ENCODE measurements around the gene DES. TPM values are rescaled to one million over a fixed set of nuclear protein-coding genes. Genes with fewer than 3 reads are reported as not detected.

DES gene
- total RNA-seq, 1 experiment from 2014 or later = 1.6 TPM

GRCh38 chr2:219443697-219444023, 25.5 kb downstream of the DES start (continued):
- TF ChIP-seq, protein P1, sequence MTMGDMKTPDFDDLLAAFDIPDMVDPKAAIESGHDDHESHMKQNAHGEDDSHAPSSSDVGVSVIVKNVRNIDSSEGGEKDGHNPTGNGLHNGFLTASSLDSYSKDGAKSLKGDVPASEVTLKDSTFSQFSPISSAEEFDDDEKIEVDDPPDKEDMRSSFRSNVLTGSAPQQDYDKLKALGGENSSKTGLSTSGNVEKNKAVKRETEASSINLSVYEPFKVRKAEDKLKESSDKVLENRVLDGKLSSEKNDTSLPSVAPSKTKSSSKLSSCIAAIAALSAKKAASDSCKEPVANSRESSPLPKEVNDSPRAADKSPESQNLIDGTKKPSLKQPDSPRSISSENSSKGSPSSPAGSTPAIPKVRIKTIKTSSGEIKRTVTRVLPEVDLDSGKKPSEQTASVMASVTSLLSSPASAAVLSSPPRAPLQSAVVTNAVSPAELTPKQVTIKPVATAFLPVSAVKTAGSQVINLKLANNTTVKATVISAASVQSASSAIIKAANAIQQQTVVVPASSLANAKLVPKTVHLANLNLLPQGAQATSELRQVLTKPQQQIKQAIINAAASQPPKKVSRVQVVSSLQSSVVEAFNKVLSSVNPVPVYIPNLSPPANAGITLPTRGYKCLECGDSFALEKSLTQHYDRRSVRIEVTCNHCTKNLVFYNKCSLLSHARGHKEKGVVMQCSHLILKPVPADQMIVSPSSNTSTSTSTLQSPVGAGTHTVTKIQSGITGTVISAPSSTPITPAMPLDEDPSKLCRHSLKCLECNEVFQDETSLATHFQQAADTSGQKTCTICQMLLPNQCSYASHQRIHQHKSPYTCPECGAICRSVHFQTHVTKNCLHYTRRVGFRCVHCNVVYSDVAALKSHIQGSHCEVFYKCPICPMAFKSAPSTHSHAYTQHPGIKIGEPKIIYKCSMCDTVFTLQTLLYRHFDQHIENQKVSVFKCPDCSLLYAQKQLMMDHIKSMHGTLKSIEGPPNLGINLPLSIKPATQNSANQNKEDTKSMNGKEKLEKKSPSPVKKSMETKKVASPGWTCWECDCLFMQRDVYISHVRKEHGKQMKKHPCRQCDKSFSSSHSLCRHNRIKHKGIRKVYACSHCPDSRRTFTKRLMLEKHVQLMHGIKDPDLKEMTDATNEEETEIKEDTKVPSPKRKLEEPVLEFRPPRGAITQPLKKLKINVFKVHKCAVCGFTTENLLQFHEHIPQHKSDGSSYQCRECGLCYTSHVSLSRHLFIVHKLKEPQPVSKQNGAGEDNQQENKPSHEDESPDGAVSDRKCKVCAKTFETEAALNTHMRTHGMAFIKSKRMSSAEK (CRISPR knock-in tag; IDR thresholded peaks at IDR 0.05; ENCODE audit: borderline replicate concordance) = no peak
- no peak for TF ChIP-seq CREB1 (CRISPR knock-in tag; IDR thresholded peaks at IDR 0.05)

- ChIA-PET POLR2A (no interaction called here), CTCF (interaction anchor here (1.0 to 11.1 kb wide), 2 partner anchors 14 to 85 kb away, joined by 6 to 121 read pairs; no protein-coding TSS in a partner anchor)
- ATAC-seq (no peak), DNase-seq (ENCODE audit: low spot score) (peak; percentile 10)
- peaks cover 29% of the 10 kb centered on the region for H3K27me3 Mint-ChIP-seq (ENCODE audit: low read depth)
- no peak overlapping the region for H3K4me3 Mint-ChIP-seq
- H3K27ac Mint-ChIP-seq = no peak overlapping the region
- H3K9me3 Mint-ChIP-seq = no peaks in the 10 kb centered on the region
- peaks cover 27% of the 10 kb centered on the region for H3K4me1 Mint-ChIP-seq
- no peaks in the 10 kb centered on the region for H3K36me3 Mint-ChIP-seq
- TF ChIP-seq RELA (CRISPR knock-in tag; IDR thresholded peaks at IDR 0.05; ENCODE audit: borderline replicate concordance) (no peak), FOXK1 (CRISPR knock-in tag; IDR thresholded peaks at IDR 0.05) (no peak), ZNF317 (CRISPR knock-in tag; IDR thresholded peaks at IDR 0.05; ENCODE audit: borderline replicate concordance, low read depth) (no peak), SOX15 (CRISPR knock-in tag; IDR thresholded peaks at IDR 0.05) (no peak), ZNF263 (CRISPR knock-in tag; IDR thresholded peaks at IDR 0.05; ENCODE audit: low read depth) (no peak), ZNF138 (CRISPR knock-in tag; conservative IDR thresholded peaks at IDR 0.05) (no peak), OVOL2 (CRISPR knock-in tag; IDR thresholded peaks at IDR 0.05; ENCODE audit: borderline replicate concordance) (no peak), TP53 (CRISPR knock-in tag; IDR thresholded peaks at IDR 0.05) (no peak), USF2 (CRISPR knock-in tag; IDR thresholded peaks at IDR 0.05) (no peak), ZNF281 (CRISPR knock-in tag; IDR thresholded peaks at IDR 0.05) (no peak), NFYB (CRISPR knock-in tag; conservative IDR thresholded peaks at IDR 0.05; ENCODE audit: low read depth) (no peak), ATF2 (CRISPR knock-in tag; IDR thresholded peaks at IDR 0.05; ENCODE audit: borderline replicate concordance, low read depth) (no peak), ZSCAN18 (CRISPR knock-in tag; IDR thresholded peaks at IDR 0.05) (no peak), SMAD4 (CRISPR knock-in tag; IDR thresholded peaks at IDR 0.05) (no peak), FOXJ3 (CRISPR knock-in tag; IDR thresholded peaks at IDR 0.05; ENCODE audit: borderline replicate concordance) (no peak), ZMAT4 (CRISPR knock-in tag; IDR thresholded peaks at IDR 0.05) (no peak)
- TF ChIP-seq, protein P2, sequence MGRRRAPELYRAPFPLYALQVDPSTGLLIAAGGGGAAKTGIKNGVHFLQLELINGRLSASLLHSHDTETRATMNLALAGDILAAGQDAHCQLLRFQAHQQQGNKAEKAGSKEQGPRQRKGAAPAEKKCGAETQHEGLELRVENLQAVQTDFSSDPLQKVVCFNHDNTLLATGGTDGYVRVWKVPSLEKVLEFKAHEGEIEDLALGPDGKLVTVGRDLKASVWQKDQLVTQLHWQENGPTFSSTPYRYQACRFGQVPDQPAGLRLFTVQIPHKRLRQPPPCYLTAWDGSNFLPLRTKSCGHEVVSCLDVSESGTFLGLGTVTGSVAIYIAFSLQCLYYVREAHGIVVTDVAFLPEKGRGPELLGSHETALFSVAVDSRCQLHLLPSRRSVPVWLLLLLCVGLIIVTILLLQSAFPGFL (CRISPR knock-in tag; IDR thresholded peaks at IDR 0.05; ENCODE audit: borderline replicate concordance) = no peak
- TF ChIP-seq, protein P3, sequence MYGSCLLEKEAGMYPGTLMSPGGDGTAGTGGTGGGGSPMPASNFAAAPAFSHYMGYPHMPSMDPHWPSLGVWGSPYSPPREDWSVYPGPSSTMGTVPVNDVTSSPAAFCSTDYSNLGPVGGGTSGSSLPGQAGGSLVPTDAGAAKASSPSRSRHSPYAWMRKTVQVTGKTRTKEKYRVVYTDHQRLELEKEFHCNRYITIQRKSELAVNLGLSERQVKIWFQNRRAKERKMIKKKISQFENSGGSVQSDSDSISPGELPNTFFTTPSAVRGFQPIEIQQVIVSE (CRISPR knock-in tag; IDR thresholded peaks at IDR 0.05; ENCODE audit: borderline replicate concordance) = no peak
Observed at GRCh38 chr2:219444566-219445091, 26.5 kb downstream of the DES start.

All from WTC11 (cell line).